HG02884 (cell line): Measurements from ENCODE around the gene C10orf105.

Experiments used
- ATAC-seq: cut with Tn5 transposase; IDR thresholded peaks from one replicate; pipeline ENCODE4 v1.9.1; 2021; ENCODE audit warnings: mild to moderate bottlenecking, moderate library complexity; ENCODE audit not compliant: unreplicated experiment

C10orf105 gene

GRCh38 chr10:71718165-71718698 lies 1.3 kb downstream of the C10orf105 start:
- ATAC-seq: no peak

- ATAC-seq: no peak
Measured at GRCh38 chr10:71717551-71717951, 2.0 kb downstream of the C10orf105 start.

- ATAC-seq: no peak
Measured at GRCh38 chr10:71717056-71717455, 2.5 kb downstream of the C10orf105 start.

GRCh38 chr10:71716426-71716825 lies 3.2 kb downstream of the C10orf105 start:
- no peak for ATAC-seq

GRCh38 chr10:71715860-71716259 lies 3.7 kb downstream of the C10orf105 start:
- no peak for ATAC-seq

- no peak for ATAC-seq
Measured at GRCh38 chr10:71715026-71715425, 4.6 kb downstream of the C10orf105 start.

GRCh38 chr10:71714592-71714991 lies 5.0 kb downstream of the C10orf105 start:
- no peak for ATAC-seq

- no peak for ATAC-seq
Measured at GRCh38 chr10:71714031-71714410, 5.6 kb downstream of the C10orf105 start.

GRCh38 chr10:71713135-71714030 lies 6.2 kb downstream of the C10orf105 start:
- ATAC-seq: no peak

- no peak for ATAC-seq
Measured at GRCh38 chr10:71712572-71713134, 6.9 kb downstream of the C10orf105 start.

GRCh38 chr10:71712170-71712569 lies 7.4 kb downstream of the C10orf105 start:
- ATAC-seq: no peak

- no peak for ATAC-seq
Measured at GRCh38 chr10:71711052-71711623, 8.4 kb downstream of the C10orf105 start.

- ATAC-seq: no peak
Measured at GRCh38 chr10:71710519-71710918, 9.1 kb downstream of the C10orf105 start.

- no peak for ATAC-seq
Measured at GRCh38 chr10:71708897-71709882, 10.4 kb downstream of the C10orf105 start.

GRCh38 chr10:71708301-71708703 lies 11.3 kb downstream of the C10orf105 start:
- no peak for ATAC-seq

GRCh38 chr10:71707240-71707789 lies 12.3 kb downstream of the C10orf105 start:
- ATAC-seq: no peak

GRCh38 chr10:71706216-71707121 lies 13.1 kb downstream of the C10orf105 start:
- ATAC-seq: no peak

- no peak for ATAC-seq
Measured at GRCh38 chr10:71705582-71705981, 14.0 kb downstream of the C10orf105 start.

GRCh38 chr10:71704816-71705215 lies 14.8 kb downstream of the C10orf105 start:
- no peak for ATAC-seq
